NOMO-1 treated with dmso at 0.1 percent for 144 hours (cell line): ENCODE results near the gene C9orf152.
A peak's percentile ranks its signal among the peaks of the same experiment; 100 is the strongest.

Experiments
- DNase-seq: peaks from one replicate; lab custom pipeline; 2025; ENCODE audit not compliant: unreplicated experiment; lab: John Stamatoyannopoulos, UW

Gene C9orf152

GRCh38 chr9:110183208-110184145, 24.5 kb downstream of the C9orf152 start:
- peak; percentile 24 for DNase-seq

GRCh38 chr9:110180511-110181434, 27.2 kb downstream of the C9orf152 start:
- no peak for DNase-seq

GRCh38 chr9:110179734-110180133, 28.2 kb downstream of the C9orf152 start:
- DNase-seq: no peak

- no peak for DNase-seq
Observed at GRCh38 chr9:110178281-110178680, 29.7 kb downstream of the C9orf152 start.

GRCh38 chr9:110175275-110175968, 32.5 kb downstream of the C9orf152 start:
- no peak for DNase-seq

- DNase-seq: no peak
Observed at GRCh38 chr9:110173322-110173642, 34.7 kb downstream of the C9orf152 start.

GRCh38 chr9:110170357-110171257, 37.4 kb downstream of the C9orf152 start:
- peak; percentile 48 for DNase-seq

- no peak for DNase-seq
Observed at GRCh38 chr9:110168486-110168885, 39.5 kb downstream of the C9orf152 start.

- no peak for DNase-seq
Observed at GRCh38 chr9:110161940-110162339, 46.0 kb downstream of the C9orf152 start.

GRCh38 chr9:110160685-110161084, 47.3 kb downstream of the C9orf152 start:
- DNase-seq: no peak

GRCh38 chr9:110160123-110160522, 47.8 kb downstream of the C9orf152 start:
- no peak for DNase-seq

GRCh38 chr9:110157823-110158664, 49.9 kb downstream of the C9orf152 start:
- no peak for DNase-seq

GRCh38 chr9:110156902-110157301, 51.1 kb downstream of the C9orf152 start:
- DNase-seq: peak; percentile 84

- DNase-seq: peak; percentile 51
Observed at GRCh38 chr9:110156416-110156815, 51.5 kb downstream of the C9orf152 start.

GRCh38 chr9:110155751-110156150, 52.2 kb downstream of the C9orf152 start:
- no peak for DNase-seq

GRCh38 chr9:110153431-110153830, 54.5 kb downstream of the C9orf152 start:
- DNase-seq: peak; percentile 5

- DNase-seq: peak; percentile 63
Observed at GRCh38 chr9:110152704-110153374, 55.1 kb downstream of the C9orf152 start.
